Parietal lobe (tissue), 2 donors: Measurements from ENCODE around the gene PRPF39. TPM values are rescaled to one million over a fixed set of nuclear protein-coding genes. Genes with fewer than 3 reads are reported as not detected.

Experiments
- small RNA-seq: library from RNA; depleted of rRNA; stranded (forward); fragments of <200 nt; gene quantifications from one replicate; pipeline ENCODE3, GENCODE V24; 2014; ENCODE audit warnings: low replicate concordance
- total RNA-seq: library from RNA; depleted of rRNA; stranded (reverse); fragments of >200 nt; gene quantifications from one replicate; pipeline ENCODE4 v1.2.3, GENCODE V29; 2014

PRPF39 gene
- total RNA-seq: 87.0 TPM

GRCh38 chr14:45083976-45084722 is at the start of gene PRPF39:
PRPF39 (plus strand) TSS chr14:45084116; CDS start chr14:45095240, 11,124 bp downstream.

GRCh38 chr14:45134051-45134958 is 50.4 kb downstream of the PRPF39 start, which contains the start of gene FKBP3:
FKBP3 (minus strand) TSS chr14:45134481; CDS start chr14:45134456, 25 bp downstream.

GRCh38 chr14:45135659-45136395 is 51.9 kb downstream of the PRPF39 start, which contains the start of gene FANCM:
FANCM (plus strand) TSS chr14:45135930; CDS start chr14:45136032, 102 bp downstream.

Small RNA genes lying within 50 kb of the gene (small RNA-seq; reads per million reads assigned to genes)
- gene RF00151 (0.49 reads per million, percentile 43 among the genes with 10 or more reads in this experiment), gene SNORD127 (3,225 reads per million, percentile 99 among the genes with 10 or more reads in this experiment)

Other genes with a start within 250 kb of the PRPF39 start
- 40.7 TPM for gene KLHL28, start 122.2 kb upstream of the PRPF39 start, total RNA-seq
- gene TOGARAM1, start 121.9 kb upstream of the PRPF39 start, total RNA-seq: 85.1 TPM
- 81.4 TPM for gene FKBP3, start 50.4 kb downstream of the PRPF39 start, total RNA-seq
- 20.0 TPM for gene FANCM, start 51.8 kb downstream of the PRPF39 start, total RNA-seq
- 38.2 TPM for gene MIS18BP1, start 169.1 kb downstream of the PRPF39 start, total RNA-seq